H7 (cell line): ENCODE results near the gene TAF1B. TPM values are rescaled to one million over a fixed set of nuclear protein-coding genes. Genes with fewer than 3 reads are reported as not detected.

Source experiments
- DNase-seq: peaks from one replicate; pipeline ENCODE4 v3.0.0; 2012
- H3K27me3 ChIP-seq: 2 replicates; pipeline ENCODE4 v1.6.0; 2011; ENCODE audit warnings: mild to moderate bottlenecking, low read length; ENCODE audit not compliant: control insufficient read depth, insufficient read depth
- H3K36me3 ChIP-seq: replicated peaks from 2 replicates; pipeline ENCODE4 v1.5.1; 2011; ENCODE audit warnings: low read length; ENCODE audit not compliant: control insufficient read depth, insufficient read depth
- H3K4me3 ChIP-seq: 2 replicates; pipeline ENCODE4 v1.5.1; 2011; ENCODE audit warnings: low read depth, mild to moderate bottlenecking, control low read depth, low read length, moderate library complexity; ENCODE audit not compliant: insufficient read depth
- total RNA-seq: library from RNA; depleted of rRNA; stranded (reverse); fragments of >200 nt; shearing (Covaris generic); gene quantifications from 2 replicates; pipeline ENCODE4 v1.2.3, GENCODE V29; 2014

TAF1B gene
- total RNA-seq, 1 experiment from 2014 or later = 33.2 TPM

DNA sequence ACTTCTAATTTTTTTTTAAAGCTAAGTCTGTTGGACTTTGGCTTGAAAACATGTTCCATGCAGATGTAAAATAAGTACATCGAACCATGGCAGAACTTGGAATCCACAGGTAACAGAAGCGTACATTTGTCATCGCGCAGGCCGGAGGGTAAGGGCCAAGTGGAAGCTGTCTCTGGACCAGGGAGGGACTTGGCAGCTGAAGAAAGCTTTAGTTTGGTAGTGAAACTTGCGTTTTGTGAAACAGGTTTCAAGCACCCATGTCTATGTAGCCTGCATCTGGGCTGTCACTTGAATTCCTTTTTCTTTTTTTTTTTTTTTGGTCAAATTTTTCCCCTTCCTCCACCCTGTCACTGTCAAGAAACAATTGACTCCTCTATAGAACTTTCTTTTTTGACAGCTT lies 128.6 kb downstream of the TAF1B start:
- no peaks in the 10 kb centered on the region for H3K27me3 ChIP-seq
- H3K4me3 ChIP-seq = no peak overlapping the region
- no peaks in the 10 kb centered on the region for H3K36me3 ChIP-seq
- DNase-seq = no peak

DNA sequence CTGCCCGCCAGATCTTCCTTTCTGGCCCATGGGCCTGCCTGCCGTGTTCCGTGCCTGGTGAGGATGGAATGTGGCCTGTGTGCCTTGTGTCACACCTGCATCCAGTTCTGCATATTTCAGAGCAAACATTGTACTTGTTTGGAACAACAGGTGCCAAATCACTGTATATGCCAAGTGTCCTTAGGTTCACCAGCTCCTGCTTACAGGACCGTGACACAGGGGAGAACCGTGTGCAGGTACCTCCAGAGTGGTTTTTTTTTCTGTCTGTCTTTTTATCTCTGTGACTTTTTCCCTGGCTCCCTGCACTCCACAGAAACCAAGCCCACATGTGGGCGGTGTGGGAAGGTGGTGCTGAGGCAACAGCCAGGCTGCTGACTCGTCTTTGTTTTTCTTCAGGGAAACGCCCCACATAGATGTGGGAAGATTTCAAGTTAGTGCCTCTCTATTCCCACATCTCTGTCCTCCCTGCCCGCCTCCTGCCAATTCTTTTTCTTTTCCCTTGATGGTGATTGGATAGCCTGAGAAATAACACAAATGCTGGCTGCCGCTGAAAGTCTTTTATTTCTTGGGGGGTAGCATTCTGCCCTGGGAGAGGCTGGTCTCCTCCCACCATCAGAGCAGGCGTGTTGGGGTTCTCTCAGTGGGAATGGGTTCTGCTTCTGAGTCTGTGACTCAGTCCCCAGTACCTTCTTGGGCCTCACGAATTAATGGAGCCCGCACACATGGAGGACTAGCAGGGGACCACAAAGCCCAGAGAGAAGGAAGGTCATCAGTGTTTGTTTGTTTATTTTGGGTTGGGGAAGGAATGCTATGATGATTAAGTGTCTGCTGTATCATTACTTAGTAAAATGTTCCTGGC lies 129.6 kb downstream of the TAF1B start:
- Histone ChIP-seq H3K27me3 (no peaks in the 10 kb centered on the region), H3K36me3 (no peaks in the 10 kb centered on the region), H3K4me3 (no peak overlapping the region)
- no peak for DNase-seq

DNA sequence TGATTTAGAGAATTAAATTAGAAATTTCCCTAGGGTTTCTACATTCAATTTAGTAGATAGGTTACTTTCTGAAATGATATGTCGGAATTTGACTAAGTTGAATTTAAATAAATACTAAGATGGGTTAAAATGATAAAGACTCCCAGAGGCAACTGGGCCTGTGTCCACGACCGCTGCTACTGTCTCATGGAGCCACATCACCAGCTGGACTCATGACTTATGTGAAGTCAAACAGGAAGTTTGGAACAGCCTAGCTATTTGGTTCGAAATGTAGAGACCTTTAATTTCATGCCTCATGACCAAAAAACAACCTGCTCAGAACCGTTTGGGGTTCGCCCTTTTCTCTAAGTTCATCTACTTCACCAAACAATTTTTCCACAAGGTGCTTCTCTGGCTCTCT lies 130.4 kb downstream of the TAF1B start:
- DNase-seq = no peak
- H3K27me3 ChIP-seq = no peaks in the 10 kb centered on the region
- no peak overlapping the region for H3K4me3 ChIP-seq
- no peaks in the 10 kb centered on the region for H3K36me3 ChIP-seq

DNA sequence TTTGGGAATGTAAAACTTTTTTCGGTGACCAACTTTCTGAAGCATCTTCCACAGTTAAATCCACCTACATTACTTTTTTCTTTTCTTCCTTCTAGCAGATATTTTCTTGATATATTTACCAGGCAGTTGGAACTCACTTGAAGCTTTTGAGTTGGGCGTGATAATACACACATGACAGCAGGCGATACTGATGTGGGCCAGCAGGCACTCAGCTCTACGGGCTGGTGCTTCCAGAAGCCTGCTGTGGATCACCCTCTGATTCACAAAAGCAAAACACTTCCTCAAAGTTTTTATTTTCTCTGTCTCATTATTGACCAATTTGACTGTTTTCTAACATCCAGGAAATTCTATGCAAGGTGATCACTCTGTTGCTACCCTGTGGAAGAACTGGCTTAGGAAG lies 131.1 kb downstream of the TAF1B start:
- no peak for DNase-seq
- Histone ChIP-seq H3K36me3 (no peaks in the 10 kb centered on the region), H3K27me3 (no peaks in the 10 kb centered on the region), H3K4me3 (no peak overlapping the region)

DNA sequence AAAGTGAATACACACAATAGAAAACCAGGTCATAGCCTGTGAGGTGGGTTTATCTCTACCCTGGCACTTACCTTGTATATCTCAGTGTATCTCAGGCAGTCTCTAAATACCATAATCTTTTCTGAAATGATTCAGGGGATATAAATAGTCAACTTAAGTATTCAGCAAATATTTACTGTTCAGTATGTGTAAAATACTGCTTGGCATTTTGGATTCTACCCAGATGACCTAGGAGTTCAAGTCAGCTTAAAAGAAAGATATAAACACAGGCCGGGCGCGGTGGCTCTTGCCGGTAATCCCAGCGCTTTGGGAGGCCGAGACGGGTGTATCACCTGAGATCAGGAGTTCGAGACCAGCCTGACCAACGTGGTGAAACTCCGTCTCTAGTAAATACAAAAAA lies 132.1 kb downstream of the TAF1B start:
- no peaks in the 10 kb centered on the region for H3K36me3 ChIP-seq
- DNase-seq = no peak
- H3K27me3 ChIP-seq = no peaks in the 10 kb centered on the region
- H3K4me3 ChIP-seq = no peak overlapping the region

DNA sequence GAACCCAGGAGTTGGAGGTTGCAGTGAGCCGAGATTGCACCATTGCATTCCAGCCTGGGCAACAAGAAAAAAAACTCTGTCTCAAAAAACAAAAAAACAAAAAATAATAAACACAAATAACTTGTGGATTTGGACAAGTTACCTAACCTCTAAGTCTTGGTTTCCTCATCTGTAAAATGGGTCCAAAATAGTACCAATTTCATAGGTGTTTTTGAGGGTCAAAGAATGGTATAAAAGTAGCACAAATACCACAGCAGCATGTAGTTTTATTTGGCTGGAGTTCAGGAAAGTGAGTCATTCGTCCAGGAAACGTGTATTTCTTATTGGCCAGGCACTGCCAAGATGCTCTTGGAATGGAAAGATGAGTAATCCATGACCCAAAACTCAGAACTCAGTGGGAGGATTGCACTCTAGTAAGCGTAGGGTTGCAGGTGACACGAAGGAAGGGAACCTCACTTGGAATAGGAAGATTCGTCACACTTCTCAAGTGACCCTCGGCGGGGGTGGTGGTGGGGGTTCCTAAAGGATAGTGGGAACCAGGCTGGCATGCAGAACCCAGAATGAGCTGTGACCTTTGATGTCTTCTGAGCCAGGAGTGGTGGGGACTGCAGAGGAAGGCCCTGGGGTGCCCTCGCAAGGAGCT lies 132.7 kb downstream of the TAF1B start:
- DNase-seq = no peak
- H3K36me3 ChIP-seq = no peaks in the 10 kb centered on the region
- H3K4me3 ChIP-seq = no peak overlapping the region
- no peaks in the 10 kb centered on the region for H3K27me3 ChIP-seq

DNA sequence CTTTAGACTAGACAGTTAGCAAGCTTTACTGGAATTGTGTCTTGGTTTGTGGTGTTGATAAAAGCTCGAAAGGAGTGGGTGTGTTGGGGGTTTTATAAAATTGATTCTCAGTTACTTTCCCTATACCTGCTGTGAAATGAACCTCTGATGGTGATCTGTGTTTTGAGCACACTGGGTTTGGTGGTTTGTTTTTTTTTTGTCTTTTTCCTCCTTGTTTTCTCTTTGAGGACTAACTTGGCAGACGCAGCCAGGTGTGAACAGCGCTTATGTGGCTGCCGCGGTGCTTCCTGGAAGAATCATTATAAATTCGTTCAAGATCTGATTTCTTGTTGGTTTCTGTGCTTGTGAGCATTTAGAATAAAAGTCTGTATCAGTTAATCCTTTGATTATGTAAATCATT lies 136.7 kb downstream of the TAF1B start:
- DNase-seq = no peak
- no peaks in the 10 kb centered on the region for H3K27me3 ChIP-seq
- H3K4me3 ChIP-seq = no peak overlapping the region
- no peaks in the 10 kb centered on the region for H3K36me3 ChIP-seq

DNA sequence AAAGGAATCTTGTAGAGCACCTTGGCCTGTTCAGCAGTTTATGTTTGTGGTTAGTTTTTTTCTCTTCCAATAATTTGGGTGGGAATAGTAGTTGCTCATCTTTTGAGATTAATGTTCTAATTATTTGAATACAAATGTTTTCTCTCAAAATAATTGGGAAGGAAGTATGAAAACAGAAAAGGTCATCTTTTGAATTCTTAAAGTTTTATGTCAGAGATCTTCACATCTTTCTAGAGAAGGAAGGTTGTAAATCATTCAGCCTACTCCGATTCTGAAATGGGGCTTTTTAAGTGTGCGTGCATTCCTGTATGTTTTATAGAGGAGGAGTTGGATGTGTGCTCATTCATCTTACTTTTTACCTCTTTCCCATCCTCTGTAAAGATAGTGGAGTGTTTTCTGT lies 137.2 kb downstream of the TAF1B start:
- Histone ChIP-seq H3K27me3 (no peaks in the 10 kb centered on the region), H3K4me3 (no peak overlapping the region), H3K36me3 (no peaks in the 10 kb centered on the region)
- no peak for DNase-seq

DNA sequence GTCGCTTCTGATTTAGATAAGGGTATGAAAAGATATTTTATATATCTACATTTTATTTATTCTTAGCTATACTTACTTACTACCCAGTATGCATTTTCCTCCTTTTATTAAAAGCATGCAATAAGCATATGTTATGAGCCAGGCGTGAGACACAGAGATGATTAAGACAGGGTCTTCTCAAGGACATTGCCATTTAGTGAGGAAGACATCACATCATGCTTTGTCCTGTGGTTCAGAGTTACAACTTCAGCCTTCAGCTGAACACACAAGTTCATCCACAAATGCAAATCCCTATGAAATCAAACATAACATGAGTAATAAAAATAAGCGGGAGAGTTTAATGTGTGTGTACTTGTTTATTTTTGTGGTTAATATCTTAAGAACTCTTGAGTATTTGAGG lies 138.4 kb downstream of the TAF1B start:
- Histone ChIP-seq H3K4me3 (no peak overlapping the region), H3K27me3 (no peaks in the 10 kb centered on the region)
- no peak for DNase-seq

DNA sequence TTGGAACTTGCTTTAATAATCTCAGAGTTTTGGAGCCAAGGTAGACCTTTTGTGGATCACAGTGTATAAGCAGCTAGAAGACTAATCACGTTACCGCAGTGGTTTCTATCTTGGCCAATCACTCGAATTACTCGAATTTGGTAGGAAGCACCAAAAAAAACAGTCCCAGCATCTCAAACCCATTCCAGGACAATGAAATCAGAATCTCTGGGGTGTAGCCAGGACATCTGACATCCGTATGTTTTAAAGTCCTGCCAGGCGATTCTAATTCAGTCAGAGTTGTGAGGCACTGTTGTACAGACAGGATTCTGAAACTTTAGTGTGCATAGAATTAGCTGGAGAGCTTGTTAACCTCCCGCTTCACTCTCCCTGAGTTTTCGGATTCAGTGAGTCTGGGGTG lies 139.0 kb downstream of the TAF1B start:
- Histone ChIP-seq H3K4me3 (no peak overlapping the region), H3K36me3 (no peaks in the 10 kb centered on the region), H3K27me3 (no peaks in the 10 kb centered on the region)
- no peak for DNase-seq

More for the DNA sequence above, 138.4 kb downstream of the TAF1B start:
- no peaks in the 10 kb centered on the region for H3K36me3 ChIP-seq

DNA sequence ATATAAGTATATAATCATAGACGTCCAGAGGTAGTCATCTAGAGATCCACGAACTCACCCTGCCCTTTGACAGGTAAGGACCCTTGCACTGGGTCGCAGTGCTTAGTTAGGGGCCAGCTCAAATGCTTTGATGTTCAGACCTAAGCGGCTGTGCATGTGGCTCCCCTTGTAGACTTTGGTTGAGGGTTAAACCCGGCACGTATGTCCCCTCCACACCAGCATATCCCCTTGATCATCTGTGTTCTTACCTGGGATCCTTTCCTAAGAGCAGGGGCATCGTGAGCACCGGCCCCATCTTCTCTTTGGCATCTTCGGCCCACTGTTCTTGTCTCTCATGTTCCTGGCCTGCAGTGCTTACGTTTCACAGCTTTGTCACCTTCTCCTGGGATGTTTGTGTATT lies 139.6 kb downstream of the TAF1B start:
- no peaks in the 10 kb centered on the region for H3K36me3 ChIP-seq
- no peaks in the 10 kb centered on the region for H3K27me3 ChIP-seq
- no peak for DNase-seq
- H3K4me3 ChIP-seq = no peak overlapping the region

DNA sequence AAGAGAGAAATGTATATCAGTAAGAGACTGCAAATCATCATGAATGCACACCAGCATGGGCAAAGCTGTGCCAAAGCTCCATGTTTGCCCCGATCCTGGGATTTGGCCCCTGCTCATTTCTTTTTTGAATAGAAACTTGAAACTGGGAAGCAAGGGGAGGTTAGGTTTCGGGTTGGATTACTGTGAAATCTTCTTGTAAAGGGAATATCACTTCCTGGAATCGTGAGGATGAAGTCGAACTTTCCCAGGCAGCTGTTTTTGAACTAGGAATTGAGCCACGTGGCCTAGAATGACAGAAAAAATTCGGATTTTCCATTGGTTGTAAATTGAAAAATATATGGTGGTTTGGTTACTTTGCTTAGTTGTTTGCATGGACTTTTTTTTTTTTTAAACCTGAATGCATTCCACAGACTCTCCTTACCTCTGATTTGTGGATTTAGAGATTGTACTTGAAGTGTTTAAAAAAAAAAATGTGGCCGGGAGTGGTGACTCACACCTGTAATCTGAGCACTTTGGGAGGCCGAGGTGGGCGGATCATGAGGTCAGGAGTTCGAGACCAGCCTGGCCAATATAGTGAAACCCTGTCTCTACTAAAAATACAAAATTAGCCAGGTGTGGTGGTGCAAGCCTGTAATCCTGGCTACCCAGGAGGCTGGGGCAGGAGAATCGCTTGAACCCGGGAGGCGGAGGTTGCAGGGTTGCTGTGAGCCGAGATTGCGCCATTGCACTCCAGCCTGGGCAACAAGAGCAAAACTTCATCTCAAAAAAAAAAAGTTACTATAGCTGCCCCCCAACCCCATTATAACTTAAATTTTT lies 140.3 kb downstream of the TAF1B start:
- H3K36me3 ChIP-seq = no peaks in the 10 kb centered on the region
- H3K4me3 ChIP-seq = no peak overlapping the region
- DNase-seq = no peak
- no peaks in the 10 kb centered on the region for H3K27me3 ChIP-seq
